HG02610 (cell line): ENCODE measurements around the gene CEP131.

Source experiments
- ATAC-seq: cut with Tn5 transposase; IDR thresholded peaks from one replicate; pipeline ENCODE4 v1.9.1; 2021; ENCODE audit warnings: mild to moderate bottlenecking, moderate library complexity; ENCODE audit not compliant: unreplicated experiment

The CEP131 gene

DNA sequence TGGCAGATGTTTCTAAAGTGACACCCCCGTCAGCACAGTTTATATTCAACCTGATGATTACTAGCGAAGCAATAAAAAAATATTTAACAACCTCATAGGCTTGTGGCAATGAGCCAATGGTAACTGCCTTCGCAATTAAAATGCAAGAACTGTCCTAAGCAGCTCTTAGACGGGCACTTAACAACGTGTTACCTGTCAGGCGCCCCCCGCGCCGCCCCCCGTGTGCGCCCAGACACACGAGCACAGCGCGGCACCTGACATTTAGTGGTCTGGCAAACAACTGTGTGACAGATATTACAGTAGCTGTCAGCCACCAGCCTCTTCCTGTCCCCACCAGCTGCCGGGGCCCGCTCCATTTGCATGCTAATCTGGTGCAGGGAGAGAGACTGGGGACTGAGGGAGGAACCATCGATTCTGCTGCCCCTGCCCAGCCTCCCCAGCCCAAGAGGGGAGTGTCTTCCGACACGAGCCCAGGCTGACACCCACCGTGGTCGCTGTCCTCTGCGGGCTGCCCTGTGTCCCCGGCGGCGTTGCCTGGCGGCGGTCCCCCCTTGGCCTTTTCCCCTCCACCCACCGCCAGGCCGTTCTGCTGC is 29.0 kb upstream of the CEP131 start:
- no peak for ATAC-seq

DNA sequence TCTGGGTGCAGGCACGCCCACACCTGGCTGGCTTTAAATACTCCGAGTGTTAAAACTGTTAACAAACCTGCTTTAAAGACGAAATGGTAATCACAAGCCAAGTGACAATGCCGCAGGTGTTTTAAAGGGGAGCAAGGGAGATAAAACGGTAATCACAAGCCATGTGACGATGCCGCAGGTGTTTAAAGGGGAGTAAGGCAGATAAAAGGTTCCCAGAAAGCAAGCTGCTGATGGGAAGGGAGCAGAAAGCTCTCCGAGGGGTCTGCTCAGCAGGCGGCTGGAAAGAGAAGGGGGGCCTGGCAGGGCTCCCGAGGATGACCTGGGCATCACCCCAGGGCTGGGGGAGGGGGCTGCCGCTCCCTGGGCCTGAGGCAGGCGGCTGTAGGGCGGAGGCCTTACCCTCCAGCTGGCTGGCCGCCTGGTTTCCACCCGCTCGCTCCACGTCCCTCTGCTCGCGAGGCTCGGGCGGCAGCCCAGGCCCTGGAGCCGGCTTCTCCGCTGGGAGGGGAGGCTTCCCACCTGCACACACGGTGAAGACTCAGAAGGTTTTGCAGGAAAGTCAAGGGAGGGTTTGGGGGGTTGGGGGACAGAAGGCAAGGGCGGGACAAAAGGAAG is 28.4 kb upstream of the CEP131 start:
- no peak for ATAC-seq

DNA sequence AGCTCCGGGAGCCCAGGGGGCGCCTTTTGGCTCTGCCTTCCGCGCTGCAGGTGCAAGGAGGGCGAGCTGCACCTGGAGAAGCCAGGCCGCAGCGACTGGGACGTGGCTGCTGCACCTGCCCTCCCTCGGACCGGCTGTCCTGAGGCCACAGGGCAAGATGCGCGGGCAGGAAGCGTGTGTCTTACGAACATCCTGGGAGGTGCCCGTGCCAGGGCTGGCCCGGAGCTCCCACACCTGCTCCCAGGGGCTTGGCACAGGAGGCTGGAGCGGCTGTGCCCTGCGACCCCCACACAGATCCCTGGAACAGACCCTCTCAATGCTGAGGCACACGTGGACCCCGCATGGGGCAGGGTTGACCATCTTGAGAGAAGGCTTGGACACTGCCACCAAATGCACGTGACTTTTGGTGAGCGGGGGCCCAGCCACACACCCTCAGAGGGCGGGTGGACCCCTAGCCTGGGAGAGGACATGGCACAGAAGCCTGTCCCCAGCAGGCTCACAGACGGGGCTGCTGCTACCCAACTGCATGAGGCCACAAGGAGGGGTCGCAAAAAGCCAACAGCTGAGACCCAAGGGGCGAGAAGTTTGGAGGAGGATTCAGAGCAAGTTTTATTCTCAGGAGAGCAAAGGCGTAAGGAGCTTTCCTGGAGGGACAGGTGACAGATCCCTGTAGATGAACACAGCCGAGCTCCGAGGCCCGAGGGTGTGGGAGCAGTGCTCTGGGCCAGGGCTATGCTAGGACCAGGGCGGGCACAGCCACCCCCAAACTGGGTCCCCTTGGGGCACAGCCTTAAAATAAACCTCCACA is 27.7 kb upstream of the CEP131 start:
- ATAC-seq: no peak

DNA sequence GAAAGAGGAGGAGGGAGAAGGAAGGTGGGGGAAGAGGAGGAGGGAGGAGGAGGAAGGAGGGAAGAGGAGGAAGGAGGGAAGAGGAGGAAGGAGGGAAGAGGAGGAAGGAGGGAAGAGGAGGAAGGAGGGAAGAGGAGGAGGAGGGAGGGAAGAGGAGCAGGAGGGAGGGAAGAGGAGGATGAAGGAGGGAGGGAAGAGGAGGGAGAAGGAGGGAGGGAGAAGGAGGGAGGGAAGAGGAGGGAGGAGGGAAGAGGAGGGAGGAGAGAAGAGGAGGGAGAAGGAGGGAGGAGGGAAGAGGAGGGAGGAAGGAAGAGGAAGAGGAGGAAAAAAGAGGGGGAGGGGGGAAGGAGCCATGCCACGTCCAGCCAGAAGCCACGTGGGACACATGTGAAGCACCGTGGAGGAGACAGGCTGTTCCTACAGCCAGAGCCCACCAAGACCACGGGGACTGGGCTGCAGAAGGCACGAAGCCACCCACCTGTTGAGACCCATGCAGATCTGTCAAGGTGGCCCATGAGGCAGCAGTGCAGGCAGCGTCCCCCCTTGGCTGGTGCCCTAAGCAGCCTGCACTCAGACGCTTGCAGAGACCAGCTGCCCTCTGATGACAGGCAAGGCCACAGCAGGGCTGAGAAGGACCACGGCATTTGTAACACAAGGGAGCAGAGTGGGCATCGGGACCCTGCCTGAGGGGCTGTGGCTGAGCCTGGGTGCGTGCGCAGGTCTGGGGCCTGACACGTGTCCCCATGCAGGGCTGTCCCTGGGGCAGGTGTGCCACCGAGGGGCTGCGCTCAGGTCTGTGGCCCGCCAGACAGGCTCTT is 26.7 kb upstream of the CEP131 start:
- no peak for ATAC-seq

DNA sequence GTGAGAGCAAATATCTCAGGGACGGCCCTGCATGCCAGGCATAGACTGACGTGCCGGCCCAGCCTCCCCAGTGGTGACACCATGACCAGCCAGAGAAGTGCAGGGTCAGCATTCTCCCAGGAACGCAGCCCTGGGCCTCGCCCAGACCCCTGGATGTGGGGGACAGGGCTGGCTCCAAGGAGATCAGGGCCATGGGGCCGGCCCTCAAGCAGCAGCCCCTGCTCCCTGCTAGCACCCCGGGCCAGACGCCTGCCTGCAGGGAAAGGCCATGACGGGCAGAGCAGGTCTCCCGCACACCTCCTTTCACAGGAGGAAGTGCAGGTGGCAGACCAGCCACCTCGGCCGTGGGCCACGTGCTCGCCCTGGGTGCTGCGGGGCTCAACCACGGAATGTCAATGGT is 25.9 kb upstream of the CEP131 start:
- ATAC-seq: no peak

DNA sequence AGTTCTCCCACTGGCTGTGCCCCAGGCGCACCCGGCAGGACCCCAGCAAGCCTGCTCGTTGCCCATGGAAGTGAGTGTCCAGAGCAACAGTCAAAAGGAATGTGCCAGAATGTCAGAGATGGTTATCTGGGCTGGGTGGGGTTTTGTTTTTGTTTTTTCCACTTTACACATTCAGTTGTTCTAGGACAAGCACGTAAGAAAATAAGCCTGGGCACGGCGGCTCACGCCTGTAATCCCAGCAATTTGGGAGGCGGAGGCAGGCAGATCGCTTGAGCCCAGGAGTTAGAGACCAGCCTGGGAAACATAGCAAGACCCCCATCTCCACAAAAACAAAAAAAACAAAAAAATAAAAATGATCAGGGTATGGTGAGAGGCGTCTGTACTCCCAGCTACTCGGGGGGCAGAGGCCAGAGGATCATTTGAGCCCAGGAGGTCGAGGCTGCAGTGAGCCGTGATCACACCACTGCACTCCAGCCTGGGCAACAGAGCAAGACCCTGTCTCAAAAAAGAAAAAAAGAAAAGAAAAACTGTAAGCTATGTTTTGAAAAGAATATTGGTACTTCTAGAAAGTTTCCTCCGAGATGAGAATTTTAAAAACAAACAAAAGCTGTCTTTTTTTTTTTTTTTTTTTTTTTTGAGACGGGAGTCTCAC is 24.7 kb upstream of the CEP131 start:
- no peak for ATAC-seq

DNA sequence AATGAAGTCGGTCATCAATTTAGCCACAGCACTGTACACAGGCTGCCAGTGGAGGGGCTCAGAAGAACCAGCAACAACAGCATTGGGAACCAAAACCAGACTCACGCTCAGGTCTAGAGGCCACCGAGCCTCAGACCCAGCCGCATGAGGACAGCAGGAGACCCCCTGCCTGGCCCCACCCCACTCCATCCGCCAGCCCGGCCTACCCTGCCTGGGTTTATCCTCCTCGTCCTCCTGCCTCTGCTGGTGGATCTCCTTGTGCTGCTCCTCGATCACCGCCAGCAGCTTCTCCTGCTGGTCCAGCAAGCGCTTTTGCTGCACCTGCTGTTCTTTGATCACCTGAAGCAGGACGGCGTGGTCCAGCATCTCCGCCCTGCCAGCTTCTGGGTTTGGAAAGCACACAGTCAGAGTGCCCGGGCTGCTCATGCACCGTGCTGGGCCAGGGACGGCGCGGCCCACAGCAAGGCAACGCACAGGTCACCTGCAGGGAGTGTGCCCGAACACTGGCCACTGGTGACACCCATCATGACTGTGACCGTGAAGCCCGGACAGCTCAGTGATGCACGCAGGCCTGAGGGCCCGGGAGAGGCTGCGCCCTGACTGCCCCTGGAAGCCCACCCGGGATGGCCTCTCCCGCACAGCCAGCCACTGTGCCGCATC is 24.0 kb upstream of the CEP131 start:
- no peak for ATAC-seq

DNA sequence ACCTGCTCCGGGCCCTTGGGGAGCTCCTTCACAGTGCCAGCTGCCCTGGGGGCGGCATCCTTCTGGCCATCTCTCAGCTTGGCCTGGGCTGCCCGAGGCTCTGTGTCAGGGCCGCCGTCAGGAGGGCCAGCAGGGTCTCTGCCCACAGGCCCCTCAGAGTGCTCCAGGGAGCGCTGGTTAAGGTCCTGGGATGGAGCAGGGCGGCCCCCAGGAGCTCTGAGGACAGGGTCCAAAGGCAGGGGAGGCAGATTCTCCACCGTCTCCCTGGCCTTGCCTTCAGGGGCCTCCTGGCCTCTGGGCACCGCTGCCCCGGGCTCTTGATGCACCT is 23.5 kb upstream of the CEP131 start:
- no peak for ATAC-seq

DNA sequence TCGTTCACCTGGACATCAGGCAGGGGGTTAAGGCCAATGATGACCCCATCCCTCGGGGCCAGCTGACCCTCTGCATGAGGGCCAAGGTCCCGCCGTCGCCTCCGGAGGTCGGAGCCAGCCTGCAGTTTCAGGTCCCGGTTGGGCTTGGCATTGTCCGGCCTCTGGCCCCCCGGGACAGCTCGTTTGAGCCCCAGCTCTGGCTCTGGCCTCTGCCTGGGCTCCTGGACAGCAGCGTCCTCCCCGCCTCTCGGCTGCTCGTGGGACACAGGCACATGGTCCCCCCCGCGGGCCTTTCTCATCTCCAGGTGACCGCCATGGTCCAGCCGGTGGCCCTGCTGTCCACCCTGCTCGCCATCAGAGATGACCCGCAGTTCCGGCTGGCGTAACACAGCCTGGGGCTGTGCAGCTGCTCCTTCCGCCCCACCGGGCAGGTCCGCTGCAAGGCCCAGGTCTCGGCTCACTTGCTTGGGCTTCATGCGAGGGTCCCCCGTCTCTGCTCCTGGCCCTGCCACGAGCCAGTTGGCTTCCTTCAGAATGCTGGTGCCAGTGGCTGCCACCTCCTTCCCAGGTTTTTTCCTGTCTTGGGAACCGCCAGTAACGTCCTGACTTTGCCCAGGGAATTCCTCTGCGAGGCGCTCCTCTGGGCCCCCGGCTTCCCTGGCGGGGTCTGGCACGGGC is 23.0 kb upstream of the CEP131 start:
- ATAC-seq: no peak

DNA sequence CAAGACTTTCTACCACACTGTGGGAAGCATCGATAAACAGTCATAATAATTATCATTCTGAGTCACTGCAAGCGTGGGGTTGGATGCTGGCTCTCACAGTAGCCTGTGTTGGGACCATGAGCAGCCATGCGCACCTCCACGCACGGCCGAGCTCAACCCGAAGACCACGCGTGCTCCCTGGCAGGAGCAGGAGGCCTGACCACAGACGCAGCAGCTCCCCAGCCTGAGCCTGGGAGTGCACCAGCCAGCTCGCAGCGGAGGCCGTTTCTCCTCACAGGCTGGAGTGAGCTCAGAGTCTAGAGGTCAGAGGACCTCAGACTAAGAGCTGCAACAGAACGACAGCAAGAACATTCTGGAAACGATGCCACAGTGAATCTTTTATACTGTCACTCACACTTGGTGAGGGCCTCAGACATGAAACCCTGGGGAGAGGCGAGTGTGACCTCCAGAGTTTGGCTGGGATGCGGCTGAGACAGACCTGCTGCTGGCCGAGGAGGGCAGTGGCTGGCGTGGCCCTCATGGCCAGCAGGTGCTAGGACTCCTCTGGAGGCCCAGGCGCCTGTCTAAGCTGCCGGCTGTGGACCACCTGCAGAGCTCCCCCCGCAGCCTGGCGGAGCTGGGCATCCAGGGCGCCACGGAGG is 22.4 kb upstream of the CEP131 start:
- ATAC-seq: peak; percentile 62

DNA sequence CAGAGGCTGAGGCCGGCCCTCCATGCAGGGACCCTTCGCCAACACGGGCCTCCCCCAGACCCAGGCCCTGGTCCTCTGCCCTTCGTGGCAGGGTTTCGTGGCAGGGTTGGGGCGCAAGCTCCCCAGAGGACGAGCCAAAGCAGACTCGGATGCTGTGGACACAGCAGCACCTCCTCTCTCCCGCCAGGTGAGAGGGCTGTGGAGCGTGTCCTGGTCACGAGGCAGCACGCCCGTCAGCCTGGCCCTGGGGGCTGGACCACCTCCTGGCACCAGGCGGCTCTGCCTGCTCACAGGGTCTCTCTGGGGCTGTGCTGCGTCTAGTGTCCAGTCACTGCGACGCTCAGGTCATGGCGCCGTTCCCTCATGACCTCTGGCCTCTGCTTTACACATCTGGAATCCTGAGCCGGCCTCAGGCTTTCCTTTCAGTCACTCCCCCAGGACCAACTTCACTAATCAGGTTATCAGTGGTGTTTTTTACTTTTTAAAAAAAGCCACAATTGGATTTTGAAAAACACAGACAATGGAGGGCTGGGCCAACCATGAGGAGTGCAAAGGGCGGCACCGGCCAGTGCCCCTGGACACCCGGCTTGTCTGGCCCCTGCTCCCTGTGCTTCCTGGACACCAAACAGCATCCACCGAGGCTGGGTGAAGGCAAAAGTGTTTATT is 21.7 kb upstream of the CEP131 start:
- ATAC-seq: no peak

DNA sequence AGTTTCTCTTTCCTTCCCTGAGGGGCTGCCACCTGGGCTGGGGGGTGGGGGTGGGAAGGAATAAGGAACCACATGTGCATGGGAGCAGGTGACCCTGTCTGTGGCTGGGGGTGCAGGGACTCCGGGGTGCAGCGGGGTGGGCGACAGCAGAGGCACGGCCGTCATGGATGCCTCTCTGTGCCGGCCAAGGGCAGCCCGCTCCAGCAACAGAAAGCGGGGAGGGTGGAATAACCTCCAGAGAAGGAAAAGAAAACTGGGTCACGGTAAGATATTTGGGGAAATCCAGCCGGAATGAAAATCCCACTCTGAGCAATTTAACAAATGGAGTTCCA is 20.5 kb upstream of the CEP131 start:
- ATAC-seq: no peak

DNA sequence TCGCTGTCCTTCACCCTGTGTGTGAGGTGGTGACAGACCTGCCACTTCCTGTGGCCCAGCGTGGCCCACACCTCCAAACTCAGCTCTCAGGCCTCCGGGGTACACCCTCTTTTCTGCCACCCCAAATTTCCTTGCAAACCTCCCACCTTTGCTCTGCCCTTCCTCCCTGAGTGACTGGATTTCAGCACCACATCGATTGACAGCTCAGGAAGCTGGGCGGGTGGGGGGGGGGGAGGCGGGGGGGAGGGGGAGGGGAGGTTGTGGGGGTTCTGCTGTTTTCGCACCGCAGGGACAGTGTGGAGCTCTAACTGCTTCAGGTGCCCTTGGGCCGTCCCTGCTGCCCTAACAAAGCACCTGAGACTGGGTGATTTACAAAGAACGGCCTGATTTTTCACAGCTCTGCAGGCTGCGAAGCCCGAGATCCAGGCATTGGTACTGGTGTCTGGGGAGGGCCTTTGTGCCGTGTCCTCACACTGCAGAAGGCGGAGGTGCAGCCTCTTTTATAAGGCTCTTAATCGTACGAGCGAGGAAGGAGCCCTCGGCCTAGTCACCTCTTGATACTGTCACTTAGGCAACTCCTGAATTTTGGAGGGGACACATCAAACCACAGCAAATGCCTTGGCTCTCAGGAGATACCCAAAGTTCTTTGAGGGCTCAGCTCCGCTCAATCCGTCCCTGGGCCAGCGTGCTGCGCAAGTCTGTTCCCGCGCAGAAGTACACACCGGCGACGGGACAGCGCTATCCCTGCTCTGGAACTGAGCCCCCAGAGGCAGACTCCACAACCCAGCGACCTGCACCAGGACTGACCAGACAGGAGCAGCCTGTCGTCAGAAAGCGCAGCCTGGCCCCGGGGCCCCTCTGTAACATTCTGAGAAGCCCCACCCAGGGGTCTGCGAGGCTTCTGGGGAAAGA is 19.9 kb upstream of the CEP131 start:
- no peak for ATAC-seq

DNA sequence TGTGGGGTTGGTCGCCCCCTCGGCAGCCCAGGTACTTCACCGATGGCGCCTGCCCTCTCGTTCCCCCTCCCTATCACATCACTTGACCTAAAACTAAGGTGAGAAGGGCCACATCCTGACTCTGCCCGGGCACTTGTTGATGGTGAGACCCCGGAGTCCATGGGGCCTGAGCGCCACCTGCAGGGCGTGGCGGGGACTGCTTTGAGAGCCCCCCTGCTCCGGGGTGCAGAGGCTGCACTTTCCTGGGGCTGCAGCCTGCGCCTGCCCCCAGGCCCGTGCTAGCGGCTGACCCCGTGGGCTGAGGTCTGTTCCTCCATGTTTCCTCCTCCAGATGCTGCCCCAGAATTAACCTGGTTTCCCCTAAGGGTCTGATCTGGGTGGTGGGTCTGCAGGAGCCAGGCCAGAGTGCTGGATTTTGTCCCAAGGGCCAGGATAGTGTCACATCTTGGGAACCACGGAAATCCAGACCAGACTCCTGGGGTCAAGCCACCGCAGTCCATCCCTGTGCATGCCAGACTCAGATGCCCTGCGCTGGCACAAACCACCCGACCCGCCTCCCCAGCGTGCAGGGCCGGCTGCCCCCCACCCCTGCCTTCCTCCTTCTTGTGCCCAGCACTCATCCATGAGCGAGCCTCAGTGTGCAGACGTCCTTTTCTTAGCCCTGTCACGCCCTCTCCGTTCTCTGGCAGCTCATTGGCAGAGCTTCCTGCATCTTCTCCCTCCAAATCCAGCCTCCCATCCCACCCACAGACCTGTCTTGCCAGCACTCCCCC is 19.1 kb upstream of the CEP131 start:
- no peak for ATAC-seq

DNA sequence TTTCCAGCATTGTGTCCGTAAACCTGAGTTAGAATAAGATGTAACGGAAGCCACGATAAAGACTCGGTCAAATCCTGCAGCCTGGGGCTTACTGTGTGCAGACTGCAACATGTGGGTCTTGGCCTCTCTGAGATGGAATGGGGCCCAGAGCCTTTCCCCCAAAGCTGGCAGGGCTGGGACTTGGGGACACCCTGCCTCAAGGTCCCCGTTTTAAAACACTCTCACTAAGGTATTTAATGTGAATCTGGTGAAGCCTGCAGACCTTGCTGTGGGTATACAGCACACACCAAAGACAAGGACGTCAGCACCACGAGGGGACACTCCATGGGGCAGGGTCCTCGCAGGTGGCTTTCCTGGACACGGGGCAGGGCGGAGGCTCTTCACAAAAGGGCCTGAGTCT is 18.4 kb upstream of the CEP131 start:
- no peak for ATAC-seq

DNA sequence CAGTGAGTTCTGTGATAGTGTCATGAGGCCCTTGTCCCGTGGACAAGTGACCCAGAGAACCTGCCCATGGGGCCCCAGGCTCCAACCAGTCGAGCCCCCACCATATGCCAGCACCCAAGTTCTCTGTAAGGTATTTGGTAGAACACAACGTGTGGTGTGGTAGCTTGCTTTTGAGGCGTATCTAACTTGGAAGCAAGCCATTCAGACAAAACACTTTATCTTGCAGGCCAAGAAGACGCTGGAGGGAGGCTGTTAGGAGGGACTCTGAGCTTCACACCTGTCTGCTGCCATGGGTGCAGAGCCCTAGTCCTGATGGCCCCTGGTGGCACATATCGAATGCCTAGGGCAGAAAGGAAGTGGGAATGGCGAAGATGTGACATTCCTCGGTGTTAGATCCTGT is 18.0 kb upstream of the CEP131 start:
- no peak for ATAC-seq
